Measurements from ENCODE around the gene ANXA11. TPM values are rescaled to one million over a fixed set of nuclear protein-coding genes. Genes with fewer than 3 reads are reported as not detected.

The ANXA11 gene
- total RNA-seq, 1 experiment from 2014 or later, result 241 TPM

DNA sequence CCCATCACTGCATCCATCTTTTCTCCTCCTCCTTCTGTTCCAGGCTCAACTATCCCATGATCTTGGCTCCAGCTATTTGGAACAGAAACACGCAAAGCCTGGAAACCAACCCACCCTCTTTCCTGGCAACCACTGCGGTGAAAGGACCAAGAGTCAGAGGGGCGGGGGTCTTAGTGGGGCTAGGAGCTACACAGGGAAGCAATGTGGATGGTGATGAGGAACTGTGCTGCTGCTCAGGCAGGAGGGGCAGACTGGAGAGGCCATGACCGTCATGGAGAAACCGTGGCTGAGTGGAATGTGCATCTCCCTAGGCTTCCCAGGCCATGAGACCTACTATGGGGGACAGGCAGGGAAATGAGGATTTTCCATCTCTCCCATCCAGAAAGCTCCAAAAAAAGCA, 47.2 kb downstream of the ANXA11 start:
- no TSS peak for BruUV-seq (replicated peaks)
- CTCF ChIA-PET, result no interaction called here
- H3K27ac ChIP-seq (ENCODE audit: low read length), result peak overlapping the region; percentile 78
- peaks cover 14% of the 10 kb centered on the region; the same call in 1 of the 2 replicates for H3K36me3 ChIP-seq (ENCODE audit: control insufficient read depth, insufficient read depth, low read length)
- H3K9me3 ChIP-seq (ENCODE audit: control insufficient read depth, insufficient read depth, low read depth, low read length), result no peaks in the 10 kb centered on the region
- DNase-seq (ENCODE audit: low read depth, low spot score) (no peak), ATAC-seq (no peak)
- H3K27me3 ChIP-seq (ENCODE audit: control insufficient read depth, insufficient read depth, low read length), result no peaks in the 10 kb centered on the region
- H3K4me3 ChIP-seq (ENCODE audit: low read depth in 2 of 2, low read length in 2 of 2), result no peak overlapping the region
- intact Hi-C loops (cut with micrococcal nuclease; ENCODE audit: unreplicated experiment) (no loop called here), in situ Hi-C loops (cut with HindIII; ENCODE audit: low pct_unique_long_range_greater_than_20kb, low sequenced_read_pairs) (no loop called here)
- H3K4me1 ChIP-seq (ENCODE audit: control insufficient read depth, insufficient read depth, low read length), result peaks cover 23% of the 10 kb centered on the region
- no peak for TF ChIP-seq TCF7L2 (IDR thresholded peaks at IDR 0.05; ENCODE audit: low read depth, low read length)
- TF ChIP-seq SIN3A (IDR thresholded peaks at IDR 0.05; ENCODE audit: borderline replicate concordance, insufficient read depth, low read depth, low read length), result no peak
- TF ChIP-seq, protein P1, sequence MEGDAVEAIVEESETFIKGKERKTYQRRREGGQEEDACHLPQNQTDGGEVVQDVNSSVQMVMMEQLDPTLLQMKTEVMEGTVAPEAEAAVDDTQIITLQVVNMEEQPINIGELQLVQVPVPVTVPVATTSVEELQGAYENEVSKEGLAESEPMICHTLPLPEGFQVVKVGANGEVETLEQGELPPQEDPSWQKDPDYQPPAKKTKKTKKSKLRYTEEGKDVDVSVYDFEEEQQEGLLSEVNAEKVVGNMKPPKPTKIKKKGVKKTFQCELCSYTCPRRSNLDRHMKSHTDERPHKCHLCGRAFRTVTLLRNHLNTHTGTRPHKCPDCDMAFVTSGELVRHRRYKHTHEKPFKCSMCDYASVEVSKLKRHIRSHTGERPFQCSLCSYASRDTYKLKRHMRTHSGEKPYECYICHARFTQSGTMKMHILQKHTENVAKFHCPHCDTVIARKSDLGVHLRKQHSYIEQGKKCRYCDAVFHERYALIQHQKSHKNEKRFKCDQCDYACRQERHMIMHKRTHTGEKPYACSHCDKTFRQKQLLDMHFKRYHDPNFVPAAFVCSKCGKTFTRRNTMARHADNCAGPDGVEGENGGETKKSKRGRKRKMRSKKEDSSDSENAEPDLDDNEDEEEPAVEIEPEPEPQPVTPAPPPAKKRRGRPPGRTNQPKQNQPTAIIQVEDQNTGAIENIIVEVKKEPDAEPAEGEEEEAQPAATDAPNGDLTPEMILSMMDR (IDR thresholded peaks at IDR 0.05), result no peak
- TF ChIP-seq, protein P2, sequence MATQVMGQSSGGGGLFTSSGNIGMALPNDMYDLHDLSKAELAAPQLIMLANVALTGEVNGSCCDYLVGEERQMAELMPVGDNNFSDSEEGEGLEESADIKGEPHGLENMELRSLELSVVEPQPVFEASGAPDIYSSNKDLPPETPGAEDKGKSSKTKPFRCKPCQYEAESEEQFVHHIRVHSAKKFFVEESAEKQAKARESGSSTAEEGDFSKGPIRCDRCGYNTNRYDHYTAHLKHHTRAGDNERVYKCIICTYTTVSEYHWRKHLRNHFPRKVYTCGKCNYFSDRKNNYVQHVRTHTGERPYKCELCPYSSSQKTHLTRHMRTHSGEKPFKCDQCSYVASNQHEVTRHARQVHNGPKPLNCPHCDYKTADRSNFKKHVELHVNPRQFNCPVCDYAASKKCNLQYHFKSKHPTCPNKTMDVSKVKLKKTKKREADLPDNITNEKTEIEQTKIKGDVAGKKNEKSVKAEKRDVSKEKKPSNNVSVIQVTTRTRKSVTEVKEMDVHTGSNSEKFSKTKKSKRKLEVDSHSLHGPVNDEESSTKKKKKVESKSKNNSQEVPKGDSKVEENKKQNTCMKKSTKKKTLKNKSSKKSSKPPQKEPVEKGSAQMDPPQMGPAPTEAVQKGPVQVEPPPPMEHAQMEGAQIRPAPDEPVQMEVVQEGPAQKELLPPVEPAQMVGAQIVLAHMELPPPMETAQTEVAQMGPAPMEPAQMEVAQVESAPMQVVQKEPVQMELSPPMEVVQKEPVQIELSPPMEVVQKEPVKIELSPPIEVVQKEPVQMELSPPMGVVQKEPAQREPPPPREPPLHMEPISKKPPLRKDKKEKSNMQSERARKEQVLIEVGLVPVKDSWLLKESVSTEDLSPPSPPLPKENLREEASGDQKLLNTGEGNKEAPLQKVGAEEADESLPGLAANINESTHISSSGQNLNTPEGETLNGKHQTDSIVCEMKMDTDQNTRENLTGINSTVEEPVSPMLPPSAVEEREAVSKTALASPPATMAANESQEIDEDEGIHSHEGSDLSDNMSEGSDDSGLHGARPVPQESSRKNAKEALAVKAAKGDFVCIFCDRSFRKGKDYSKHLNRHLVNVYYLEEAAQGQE (IDR thresholded peaks at IDR 0.05; ENCODE audit: insufficient read depth in 1 of 2, low read depth in 2 of 2, low read length in 1 of 2), result no peak
- TF ChIP-seq POLR2AphosphoS5 (IDR thresholded peaks at IDR 0.05; ENCODE audit: low read depth, low read length), result no peak
- POLR2A ChIA-PET, result interaction anchor here (0.6 kb wide), 1 partner anchor 50 kb away, joined by 6 read pairs; no protein-coding TSS in a partner anchor

DNA sequence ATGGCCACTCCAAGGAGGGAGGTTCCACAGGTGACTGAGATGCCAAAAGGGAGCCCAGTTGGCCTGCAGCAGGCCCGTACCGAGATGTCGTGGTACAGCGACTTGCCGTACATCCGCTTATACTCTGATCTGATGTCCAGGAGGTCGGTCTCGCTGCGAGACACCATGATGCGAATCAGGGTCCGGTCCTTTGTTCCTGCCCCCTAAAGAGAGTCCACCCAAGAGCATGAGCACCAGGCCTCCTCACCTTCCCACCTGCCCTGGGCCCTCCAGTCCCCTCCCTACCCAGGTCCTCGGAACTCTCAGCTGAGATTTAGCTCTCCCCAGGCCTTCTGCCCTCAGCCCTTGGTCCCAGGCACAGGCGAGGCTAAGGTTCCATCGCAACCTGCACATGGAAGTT, 47.8 kb downstream of the ANXA11 start:
- DNase-seq (ENCODE audit: low read depth, low spot score) (no peak), ATAC-seq (no peak)
- intact Hi-C loops (cut with micrococcal nuclease; ENCODE audit: unreplicated experiment) (no loop called here), in situ Hi-C loops (cut with HindIII; ENCODE audit: low pct_unique_long_range_greater_than_20kb, low sequenced_read_pairs) (no loop called here)
- ChIA-PET POLR2A (interaction anchor here (0.6 kb wide), 1 partner anchor 51 kb away, joined by 6 read pairs; no protein-coding TSS in a partner anchor), CTCF (no interaction called here)
- Histone ChIP-seq H3K4me3 (ENCODE audit: low read depth in 2 of 2, low read length in 2 of 2) (no peak overlapping the region), H3K4me1 (ENCODE audit: control insufficient read depth, insufficient read depth, low read length) (peaks cover 23% of the 10 kb centered on the region), H3K27me3 (ENCODE audit: control insufficient read depth, insufficient read depth, low read length) (no peaks in the 10 kb centered on the region), H3K27ac (ENCODE audit: low read length) (peak overlapping the region; percentile 78), H3K36me3 (ENCODE audit: control insufficient read depth, insufficient read depth, low read length) (peaks cover 15% of the 10 kb centered on the region; the same call in 1 of the 2 replicates), H3K9me3 (ENCODE audit: control insufficient read depth, insufficient read depth, low read depth, low read length) (no peaks in the 10 kb centered on the region)
- BruUV-seq (replicated peaks), result no TSS peak
- TF ChIP-seq SIN3A (IDR thresholded peaks at IDR 0.05; ENCODE audit: borderline replicate concordance, insufficient read depth, low read depth, low read length), result no peak
- no peak for TF ChIP-seq POLR2AphosphoS5 (IDR thresholded peaks at IDR 0.05; ENCODE audit: low read depth, low read length)
- TF ChIP-seq, protein P1 (IDR thresholded peaks at IDR 0.05), result no peak
- TF ChIP-seq TCF7L2 (IDR thresholded peaks at IDR 0.05; ENCODE audit: low read depth, low read length), result no peak
- TF ChIP-seq, protein P2 (IDR thresholded peaks at IDR 0.05; ENCODE audit: insufficient read depth in 1 of 2, low read depth in 2 of 2, low read length in 1 of 2), result no peak
